Osteocyte (in vitro differentiated cells): ENCODE data around the gene B4GALNT3. TPM values are rescaled to one million over a fixed set of nuclear protein-coding genes. Genes with fewer than 3 reads are reported as not detected.

ENCODE experiments used
- DNase-seq: peaks from one replicate; pipeline ENCODE4 v3.0.0; 2021; ENCODE audit warnings: mixed read lengths; ENCODE audit not compliant: unreplicated experiment; ENCODE audit errors: extremely low spot score
- H3K27ac Mint-ChIP-seq: one replicate; pipeline ENCODE4 v1.8.0; 2021; ENCODE audit warnings: mild to moderate bottlenecking, mixed read lengths; ENCODE audit not compliant: unreplicated experiment
- H3K27me3 Mint-ChIP-seq: one replicate; pipeline ENCODE4 v1.8.0; 2021; ENCODE audit warnings: mixed read lengths; ENCODE audit not compliant: unreplicated experiment
- H3K36me3 Mint-ChIP-seq: one replicate; pipeline ENCODE4 v1.8.0; 2021; ENCODE audit warnings: mixed read lengths; ENCODE audit not compliant: unreplicated experiment
- H3K4me1 Mint-ChIP-seq: one replicate; pipeline ENCODE4 v1.8.0; 2021; ENCODE audit warnings: mixed read lengths; ENCODE audit not compliant: unreplicated experiment
- H3K4me3 Mint-ChIP-seq: one replicate; pipeline ENCODE4 v1.8.0; 2021; ENCODE audit warnings: mild to moderate bottlenecking, moderate library complexity, mixed read lengths; ENCODE audit not compliant: unreplicated experiment
- H3K9me3 Mint-ChIP-seq: one replicate; pipeline ENCODE4 v1.8.0; 2021; ENCODE audit warnings: mixed read lengths; ENCODE audit not compliant: unreplicated experiment
- total RNA-seq: library from RNA; stranded (reverse); gene quantifications from 2 replicates; pipeline ENCODE4 v1.2.1, GENCODE V29; 2021
- TF ChIP-seq, protein P1 (sequence below): fragments of 200-600 bp; sonication (generic); IDR thresholded peaks from 2 replicates; pipeline ENCODE4 v1.5.0; 2021; ENCODE audit warnings: antibody characterized with exemption, mild to moderate bottlenecking, moderate library complexity

Gene B4GALNT3
- total RNA-seq, 1 donor from 2014 or later, result 0.27 TPM

DNA sequence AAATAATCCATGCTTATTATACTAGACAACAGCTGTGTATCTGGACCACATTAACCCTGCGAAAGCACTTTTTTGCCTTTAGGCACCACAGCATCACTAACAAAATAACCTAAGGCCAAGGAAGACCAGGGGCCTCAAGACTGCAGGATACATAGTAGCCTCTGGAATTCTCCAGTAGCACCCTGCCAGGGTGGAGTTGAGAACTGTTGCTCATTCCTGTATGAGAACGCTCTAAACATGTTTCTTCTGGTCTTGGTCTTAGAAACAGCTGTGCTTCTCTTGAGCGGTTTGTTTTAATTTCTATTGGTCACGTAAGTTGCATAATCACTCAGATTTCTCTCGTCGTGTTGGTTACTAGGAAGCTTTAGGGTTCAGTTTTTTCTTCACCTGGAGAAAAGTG is 7.9 kb downstream of the B4GALNT3 start:
- H3K4me1 Mint-ChIP-seq, result peaks cover 2% of the 10 kb centered on the region
- TF ChIP-seq, protein P1, sequence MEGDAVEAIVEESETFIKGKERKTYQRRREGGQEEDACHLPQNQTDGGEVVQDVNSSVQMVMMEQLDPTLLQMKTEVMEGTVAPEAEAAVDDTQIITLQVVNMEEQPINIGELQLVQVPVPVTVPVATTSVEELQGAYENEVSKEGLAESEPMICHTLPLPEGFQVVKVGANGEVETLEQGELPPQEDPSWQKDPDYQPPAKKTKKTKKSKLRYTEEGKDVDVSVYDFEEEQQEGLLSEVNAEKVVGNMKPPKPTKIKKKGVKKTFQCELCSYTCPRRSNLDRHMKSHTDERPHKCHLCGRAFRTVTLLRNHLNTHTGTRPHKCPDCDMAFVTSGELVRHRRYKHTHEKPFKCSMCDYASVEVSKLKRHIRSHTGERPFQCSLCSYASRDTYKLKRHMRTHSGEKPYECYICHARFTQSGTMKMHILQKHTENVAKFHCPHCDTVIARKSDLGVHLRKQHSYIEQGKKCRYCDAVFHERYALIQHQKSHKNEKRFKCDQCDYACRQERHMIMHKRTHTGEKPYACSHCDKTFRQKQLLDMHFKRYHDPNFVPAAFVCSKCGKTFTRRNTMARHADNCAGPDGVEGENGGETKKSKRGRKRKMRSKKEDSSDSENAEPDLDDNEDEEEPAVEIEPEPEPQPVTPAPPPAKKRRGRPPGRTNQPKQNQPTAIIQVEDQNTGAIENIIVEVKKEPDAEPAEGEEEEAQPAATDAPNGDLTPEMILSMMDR, result no peak
- no peaks in the 10 kb centered on the region for H3K9me3 Mint-ChIP-seq
- H3K27ac Mint-ChIP-seq, result no peak overlapping the region
- H3K36me3 Mint-ChIP-seq, result no peaks in the 10 kb centered on the region
- no peak for DNase-seq
- H3K4me3 Mint-ChIP-seq, result no peak overlapping the region
- peaks cover 44% of the 10 kb centered on the region for H3K27me3 Mint-ChIP-seq

DNA sequence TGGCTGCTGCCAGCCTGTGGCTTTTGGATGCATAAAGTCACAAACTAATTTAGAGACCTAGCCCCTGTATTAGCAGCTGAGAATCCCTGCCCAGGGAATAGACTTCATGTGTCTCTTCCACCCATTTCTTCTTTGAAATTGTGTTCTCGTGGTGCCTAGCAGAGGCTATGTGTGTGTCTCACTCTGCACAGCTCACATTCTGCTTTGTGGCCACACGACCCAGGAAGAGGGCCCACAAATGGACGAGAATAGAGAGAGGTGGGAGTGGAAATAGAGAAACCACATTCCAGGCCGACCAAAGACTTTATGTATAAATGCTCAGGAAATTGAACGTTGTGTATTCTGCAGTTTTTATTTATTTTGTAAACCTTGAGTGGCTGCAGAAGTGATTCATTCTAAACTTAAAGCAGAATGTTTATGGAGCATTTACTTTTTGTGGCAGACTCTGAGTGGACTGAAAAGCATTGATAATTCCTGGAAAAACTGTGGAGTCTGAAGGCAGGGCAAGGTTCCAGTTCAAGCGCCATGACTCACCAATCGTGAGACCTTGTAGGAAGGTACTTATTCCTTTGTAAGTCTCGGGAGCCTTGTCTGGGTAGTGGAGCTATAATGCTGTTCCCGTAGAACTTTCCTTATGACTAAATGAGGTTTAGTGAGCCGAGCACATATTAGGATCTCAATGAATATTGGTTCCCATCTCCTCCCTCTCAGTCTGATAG is 9.1 kb downstream of the B4GALNT3 start:
- Mint-ChIP-seq H3K27ac (no peak overlapping the region), H3K9me3 (no peaks in the 10 kb centered on the region), H3K4me1 (peaks cover 2% of the 10 kb centered on the region), H3K27me3 (peaks cover 35% of the 10 kb centered on the region), H3K36me3 (no peaks in the 10 kb centered on the region), H3K4me3 (no peak overlapping the region)
- DNase-seq, result no peak
- TF ChIP-seq, protein P1, result no peak

DNA sequence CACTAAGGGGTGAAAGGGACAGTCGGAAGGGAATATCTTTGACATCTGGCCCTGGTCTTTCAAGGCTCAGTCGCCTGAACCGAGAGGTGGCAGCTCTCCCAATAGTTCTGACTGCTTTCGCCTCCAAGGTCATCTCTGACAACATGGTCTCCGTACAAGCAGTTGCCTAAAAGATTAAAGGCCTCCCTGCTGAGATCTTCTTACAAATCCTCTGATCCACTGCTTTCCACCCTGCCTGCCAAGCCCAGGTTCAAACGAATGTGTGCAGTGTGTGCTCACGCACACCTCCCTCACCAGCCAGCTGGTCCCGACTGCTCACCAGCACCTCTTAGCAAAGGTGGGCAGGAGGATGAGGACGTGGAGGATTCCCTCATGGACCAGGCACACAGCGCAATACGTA is 10.4 kb downstream of the B4GALNT3 start:
- no peak for DNase-seq
- Mint-ChIP-seq H3K27ac (no peak overlapping the region), H3K36me3 (no peaks in the 10 kb centered on the region), H3K4me1 (peaks cover 2% of the 10 kb centered on the region), H3K4me3 (no peak overlapping the region), H3K27me3 (peaks cover 31% of the 10 kb centered on the region), H3K9me3 (no peaks in the 10 kb centered on the region)
- TF ChIP-seq, protein P1, result no peak

DNA sequence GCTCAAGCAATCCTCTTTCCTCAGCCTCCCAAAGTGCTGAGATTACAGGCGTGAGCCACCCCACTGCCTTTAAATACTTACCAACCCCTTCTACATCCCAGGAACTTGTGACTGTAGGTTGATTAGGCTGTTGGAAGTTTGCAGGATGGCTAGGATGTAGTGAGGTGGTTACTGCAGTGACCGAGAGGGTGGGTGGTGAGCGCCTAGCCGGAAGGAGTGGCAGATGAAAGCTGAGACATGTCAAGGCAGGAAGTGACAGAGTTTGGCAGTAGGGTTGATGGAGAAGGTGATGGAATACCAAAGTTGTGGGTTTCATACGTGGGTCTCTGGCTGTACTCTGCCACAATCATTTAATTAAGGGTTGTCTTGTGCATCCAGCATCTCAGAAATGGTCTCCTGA is 13.5 kb downstream of the B4GALNT3 start:
- Mint-ChIP-seq H3K4me1 (peaks cover 4% of the 10 kb centered on the region), H3K27ac (no peak overlapping the region), H3K9me3 (no peaks in the 10 kb centered on the region), H3K36me3 (no peaks in the 10 kb centered on the region), H3K4me3 (no peak overlapping the region), H3K27me3 (peaks cover 38% of the 10 kb centered on the region)
- TF ChIP-seq, protein P1, result no peak
- DNase-seq, result no peak

DNA sequence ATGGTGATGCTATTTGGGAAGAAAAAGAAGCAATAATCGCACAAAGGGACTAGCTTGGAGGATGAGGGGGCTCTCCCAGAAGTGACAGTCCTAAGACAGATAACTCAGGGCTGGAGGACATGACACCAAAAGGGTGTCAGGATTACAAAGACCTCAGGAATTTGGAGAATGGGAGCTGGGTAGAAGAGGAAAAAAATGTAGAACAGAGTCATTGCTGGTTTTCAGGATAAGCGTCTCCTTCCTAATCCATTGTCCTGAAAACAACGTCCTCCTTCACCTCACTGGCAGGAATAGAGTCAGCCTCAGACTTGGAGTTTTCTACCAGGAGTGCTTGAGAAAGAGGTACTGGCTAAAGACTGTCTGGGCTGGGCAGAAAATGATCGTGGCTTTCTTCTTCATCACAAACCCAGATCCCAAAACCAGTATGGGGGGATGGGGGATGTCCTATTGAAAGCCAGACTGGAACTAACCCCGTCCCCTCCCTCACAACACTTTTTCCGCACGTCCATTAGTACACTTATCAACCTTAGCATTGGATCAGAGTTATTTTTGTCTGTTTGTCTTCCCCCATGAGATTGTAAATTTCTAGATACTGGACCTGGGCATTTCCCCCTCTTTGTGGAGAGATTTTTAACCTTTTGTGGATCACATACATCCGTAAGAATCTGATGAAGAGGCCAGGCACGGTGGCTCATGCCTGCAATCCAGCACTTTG is 14.3 kb downstream of the B4GALNT3 start:
- Mint-ChIP-seq H3K36me3 (no peaks in the 10 kb centered on the region), H3K27ac (no peak overlapping the region), H3K4me1 (peaks cover 2% of the 10 kb centered on the region), H3K4me3 (no peak overlapping the region), H3K27me3 (peaks cover 41% of the 10 kb centered on the region), H3K9me3 (no peaks in the 10 kb centered on the region)
- TF ChIP-seq, protein P1, result no peak
- no peak for DNase-seq
